Sigmoid colon (tissue), 7 donors: ENCODE measurements around the gene MRPS34. TPM values are rescaled to one million over a fixed set of nuclear protein-coding genes. Genes with fewer than 3 reads are reported as not detected.

Experiments used
- DNase-seq: peaks from one replicate; pipeline ENCODE4 v3.0.0-alpha.2; 2019
- H3K27ac ChIP-seq, 4 donors: fragments of 200-600 bp; sonication (generic); one replicate each; pipeline ENCODE4 v1.5.1; 2016 to 2019; ENCODE audit warnings: mild to moderate bottlenecking in 1 of 4
- H3K27me3 ChIP-seq, 3 donors: fragments of 200-600 bp; sonication (generic); one replicate each; pipeline ENCODE4 v1.5.1; 2019; ENCODE audit warnings: mild to moderate bottlenecking in 1 of 3
- H3K36me3 ChIP-seq, 4 donors: fragments of 200-600 bp; sonication (generic); one replicate each; pipeline ENCODE4 v1.5.1; 2016 to 2019
- H3K4me1 ChIP-seq, 4 donors: fragments of 200-600 bp; sonication (generic); one replicate each; pipeline ENCODE4 v1.5.1; 2017 to 2019
- H3K4me3 ChIP-seq, 4 donors: fragments of 200-600 bp; sonication (generic); one replicate each; pipeline ENCODE4 v1.5.1; 2017 to 2019; ENCODE audit warnings: mild to moderate bottlenecking in 2 of 4, moderate library complexity in 1 of 4
- H3K9me3 ChIP-seq, 4 donors: fragments of 200-600 bp in 3 of 4; sonication (generic) in 3 of 4; one replicate each; pipeline versions ENCODE4 v1.5.1 to v1.6.1; 2013 to 2019
- CTCF ChIP-seq, 4 experiments: fragments of 450-650 bp in 3 of 4; fragments of 200-600 bp in 1 of 4; IDR thresholded peaks; one replicate each; pipeline ENCODE4 v1.5.1; 2016 to 2019; ENCODE audit warnings: antibody characterized with exemption in 4 of 4, mild to moderate bottlenecking in 3 of 4, moderate library complexity in 2 of 4
- EP300 ChIP-seq, 4 donors: sonication (generic); formaldehyde crosslinking; IDR thresholded peaks; one replicate each; pipeline ENCODE4 v1.6.1; 2017; ENCODE audit warnings: antibody characterized with exemption in 4 of 4
- POLR2A ChIP-seq, 2 donors: fragments of 450-650 bp; IDR thresholded peaks; one replicate each; pipeline ENCODE4 v1.6.1; 2016; ENCODE audit warnings: antibody characterized with exemption in 2 of 2, mild to moderate bottlenecking in 2 of 2, moderate library complexity in 2 of 2
- POLR2AphosphoS5 ChIP-seq, 4 donors: sonication (generic); formaldehyde crosslinking; IDR thresholded peaks; one replicate each; pipeline ENCODE4 v1.6.1; 2017; ENCODE audit warnings: antibody characterized with exemption in 4 of 4
- WGBS, 2 donors: extraction: QIAGEN DNeasy Blood & Tissue Kit; methylation state at CpG; one replicate each; pipeline ENCODE4 v1.1.7; 2013; 5-methylcytosine and 5-hydroxymethylcytosine counted together
- intact Hi-C: fragments of 100-400 bp; cut with DNase I; formaldehyde crosslinking; loops from one replicate; pipeline ENCODE4 v1.15.1; 2023
- polyA plus RNA-seq, 3 donors: library from polyadenylated mRNA; stranded (reverse); fragments of 200-250 nt; gene quantifications; one replicate each; pipeline ENCODE4 v1.2.3, GENCODE V29; 2013
- total RNA-seq, 4 donors: library from RNA; depleted of rRNA; stranded (reverse); fragments of >200 nt; gene quantifications; one replicate each; pipeline ENCODE4 v1.1.0, GENCODE V29; 2016
- donor health status: healthy with polysubstance abuse.
- donor health status: Bipolar disorder and iron deficiency.
- donor health status: healthy.

The MRPS34 gene
- total and polyA plus RNA-seq, 7 donors = 61.5 to 198 (median 104) TPM

GRCh38 chr16:1731073-1731472 is 41.9 kb downstream of the MRPS34 start:
- 96 to 97% methylated on average over 7 of the region's 7 CpGs for WGBS, 2 donors
- no peak for TF ChIP-seq EP300 (IDR thresholded peaks at IDR 0.05)
- no peak for TF ChIP-seq POLR2AphosphoS5 (IDR thresholded peaks at IDR 0.05)
- TF ChIP-seq POLR2A (IDR thresholded peaks at IDR 0.05) = no peak
- no peak for TF ChIP-seq CTCF (IDR thresholded peaks at IDR 0.05)
- Histone ChIP-seq H3K27ac (no peak overlapping the region), H3K4me3 (no peak overlapping the region), H3K9me3 (no peaks in the 10 kb centered on the region), H3K4me1 (no peaks in the 10 kb centered on the region), H3K36me3 (peaks cover 32 to 76% (median 57%) of the 10 kb centered on the region in 4 donors), H3K27me3 (no peaks in the 10 kb centered on the region)
- intact Hi-C loops = no loop called here
- no peak for DNase-seq

- 94 to 96% methylated on average over 35 of the region's 35 CpGs for WGBS, 2 donors
Observed at GRCh38 chr16:1729445-1729844, 43.5 kb downstream of the MRPS34 start.

GRCh38 chr16:1729026-1729425 is 43.9 kb downstream of the MRPS34 start:
- H3K27ac ChIP-seq = no peak overlapping the region
- TF ChIP-seq EP300 (IDR thresholded peaks at IDR 0.05) (no peak), POLR2AphosphoS5 (IDR thresholded peaks at IDR 0.05) (no peak), POLR2A (IDR thresholded peaks at IDR 0.05) (no peak), CTCF (IDR thresholded peaks at IDR 0.05) (no peak)
- H3K27me3 ChIP-seq = no peaks in the 10 kb centered on the region
- no peak for DNase-seq
- 97 to 98% methylated on average over 18 of the region's 18 CpGs for WGBS, 2 donors
- no peak overlapping the region for H3K4me3 ChIP-seq
- H3K9me3 ChIP-seq = no peaks in the 10 kb centered on the region
- peaks cover 23 to 84% (median 54%) of the 10 kb centered on the region in 4 donors for H3K36me3 ChIP-seq
- intact Hi-C loops = no loop called here
- peaks cover 0 to 4% (median under 1%) of the 10 kb centered on the region in 4 donors for H3K4me1 ChIP-seq

More at GRCh38 chr16:1729445-1729844, 43.5 kb downstream of the MRPS34 start:
- TF ChIP-seq CTCF (IDR thresholded peaks at IDR 0.05) (no peak), POLR2A (IDR thresholded peaks at IDR 0.05) (no peak), EP300 (IDR thresholded peaks at IDR 0.05) (no peak), POLR2AphosphoS5 (IDR thresholded peaks at IDR 0.05) (no peak)
- DNase-seq = no peak
- Histone ChIP-seq H3K27ac (no peak overlapping the region), H3K36me3 (peaks cover 27 to 86% (median 58%) of the 10 kb centered on the region in 4 donors), H3K4me3 (no peak overlapping the region), H3K9me3 (no peaks in the 10 kb centered on the region), H3K27me3 (no peaks in the 10 kb centered on the region), H3K4me1 (no peaks in the 10 kb centered on the region)
- intact Hi-C loops = no loop called here

GRCh38 chr16:1727651-1728624 is 45.0 kb downstream of the MRPS34 start:
- Histone ChIP-seq H3K36me3 (peaks cover 15 to 73% (median 43%) of the 10 kb centered on the region in 4 donors), H3K27ac (no peak overlapping the region), H3K4me1 (peaks cover 0 to 14% (median 10%) of the 10 kb centered on the region in 4 donors), H3K4me3 (no peak overlapping the region), H3K9me3 (no peaks in the 10 kb centered on the region), H3K27me3 (no peaks in the 10 kb centered on the region)
- intact Hi-C loops = no loop called here
- WGBS, 2 donors = 94% methylated on average over 37 of the region's 37 CpGs
- no peak for TF ChIP-seq POLR2A (IDR thresholded peaks at IDR 0.05)
- no peak for TF ChIP-seq CTCF (IDR thresholded peaks at IDR 0.05)
- no peak for TF ChIP-seq POLR2AphosphoS5 (IDR thresholded peaks at IDR 0.05)
- no peak for TF ChIP-seq EP300 (IDR thresholded peaks at IDR 0.05)
- no peak for DNase-seq
